ENCODE results near the gene LYPLAL1. TPM values are rescaled to one million over a fixed set of nuclear protein-coding genes. Genes with fewer than 3 reads are reported as not detected.

LYPLAL1 gene
- total RNA-seq, 4 donors from 2014 or later, result 13.0 to 29.1 (median 17.7) TPM

- WGBS, 2 donors, result 72 to 81% methylated on average over 2 of the region's 2 CpGs
- no peak overlapping the region for H3K4me3 ChIP-seq
- no peaks in the 10 kb centered on the region for H3K4me1 ChIP-seq
- no peak for TF ChIP-seq CTCF (IDR thresholded peaks at IDR 0.05)
- no peak for TF ChIP-seq POLR2A (IDR thresholded peaks at IDR 0.05)
- intact Hi-C loops (cut with DNase I), result no loop called here
- no peaks in the 10 kb centered on the region for H3K27me3 ChIP-seq
- H3K27ac ChIP-seq, result no peak overlapping the region
- DNase-seq, result no peak
- H3K9me3 ChIP-seq, result no peaks in the 10 kb centered on the region
- peaks cover 0 to 8% (median 0%) of the 10 kb centered on the region in 3 donors for H3K36me3 ChIP-seq
Measured at GRCh38 chr1:219202567-219202966, 28.9 kb downstream of the LYPLAL1 start.

- peaks cover 0 to 12% (median 0%) of the 10 kb centered on the region in 3 donors for H3K36me3 ChIP-seq
- H3K27ac ChIP-seq, result no peak overlapping the region
- 91 to 92% methylated on average over 2 of the region's 2 CpGs for WGBS, 2 donors
- no peak for TF ChIP-seq POLR2A (IDR thresholded peaks at IDR 0.05)
- TF ChIP-seq CTCF (IDR thresholded peaks at IDR 0.05), result no peak
- no peak overlapping the region for H3K4me3 ChIP-seq
- intact Hi-C loops (cut with DNase I), result no loop called here
- no peaks in the 10 kb centered on the region for H3K9me3 ChIP-seq
- no peak for DNase-seq
- no peaks in the 10 kb centered on the region for H3K4me1 ChIP-seq
- no peaks in the 10 kb centered on the region for H3K27me3 ChIP-seq
Measured at GRCh38 chr1:219206350-219206749, 32.7 kb downstream of the LYPLAL1 start.

GRCh38 chr1:219209578-219209977 is 35.9 kb downstream of the LYPLAL1 start:
- H3K9me3 ChIP-seq, result no peaks in the 10 kb centered on the region
- peaks cover 0 to 20% (median 0%) of the 10 kb centered on the region in 3 donors for H3K36me3 ChIP-seq
- WGBS, 2 donors, result 93 to 100% methylated on average over 2 of the region's 2 CpGs
- H3K4me1 ChIP-seq, result no peaks in the 10 kb centered on the region
- no peak overlapping the region for H3K4me3 ChIP-seq
- intact Hi-C loops (cut with DNase I), result no loop called here
- DNase-seq, result no peak
- no peak overlapping the region for H3K27ac ChIP-seq
- TF ChIP-seq POLR2A (IDR thresholded peaks at IDR 0.05) (no peak), CTCF (IDR thresholded peaks at IDR 0.05) (no peak)
- no peaks in the 10 kb centered on the region for H3K27me3 ChIP-seq

GRCh38 chr1:219210067-219210466 is 36.4 kb downstream of the LYPLAL1 start:
- Histone ChIP-seq H3K4me1 (no peaks in the 10 kb centered on the region), H3K27ac (no peak overlapping the region), H3K4me3 (no peak overlapping the region), H3K27me3 (no peaks in the 10 kb centered on the region), H3K36me3 (peaks cover 0 to 24% (median 0%) of the 10 kb centered on the region in 3 donors), H3K9me3 (no peaks in the 10 kb centered on the region)
- no peak for TF ChIP-seq CTCF (IDR thresholded peaks at IDR 0.05)
- TF ChIP-seq POLR2A (IDR thresholded peaks at IDR 0.05), result no peak
- DNase-seq, result no peak
- intact Hi-C loops (cut with DNase I), result no loop called here
- 87 to 88% methylated on average over 5 of the region's 5 CpGs for WGBS, 2 donors

- no peak overlapping the region for H3K4me3 ChIP-seq
- peaks cover 0 to 44% (median 0%) of the 10 kb centered on the region in 3 donors for H3K36me3 ChIP-seq
- no peaks in the 10 kb centered on the region for H3K9me3 ChIP-seq
- H3K4me1 ChIP-seq, result no peaks in the 10 kb centered on the region
- TF ChIP-seq CTCF (IDR thresholded peaks at IDR 0.05), result no peak
- H3K27ac ChIP-seq, result no peak overlapping the region
- intact Hi-C loops (cut with DNase I), result no loop called here
- DNase-seq, result no peak
- no peaks in the 10 kb centered on the region for H3K27me3 ChIP-seq
Measured at GRCh38 chr1:219215477-219215876, 41.8 kb downstream of the LYPLAL1 start.
